ENCODE results near the gene G3BP1.

DNA sequence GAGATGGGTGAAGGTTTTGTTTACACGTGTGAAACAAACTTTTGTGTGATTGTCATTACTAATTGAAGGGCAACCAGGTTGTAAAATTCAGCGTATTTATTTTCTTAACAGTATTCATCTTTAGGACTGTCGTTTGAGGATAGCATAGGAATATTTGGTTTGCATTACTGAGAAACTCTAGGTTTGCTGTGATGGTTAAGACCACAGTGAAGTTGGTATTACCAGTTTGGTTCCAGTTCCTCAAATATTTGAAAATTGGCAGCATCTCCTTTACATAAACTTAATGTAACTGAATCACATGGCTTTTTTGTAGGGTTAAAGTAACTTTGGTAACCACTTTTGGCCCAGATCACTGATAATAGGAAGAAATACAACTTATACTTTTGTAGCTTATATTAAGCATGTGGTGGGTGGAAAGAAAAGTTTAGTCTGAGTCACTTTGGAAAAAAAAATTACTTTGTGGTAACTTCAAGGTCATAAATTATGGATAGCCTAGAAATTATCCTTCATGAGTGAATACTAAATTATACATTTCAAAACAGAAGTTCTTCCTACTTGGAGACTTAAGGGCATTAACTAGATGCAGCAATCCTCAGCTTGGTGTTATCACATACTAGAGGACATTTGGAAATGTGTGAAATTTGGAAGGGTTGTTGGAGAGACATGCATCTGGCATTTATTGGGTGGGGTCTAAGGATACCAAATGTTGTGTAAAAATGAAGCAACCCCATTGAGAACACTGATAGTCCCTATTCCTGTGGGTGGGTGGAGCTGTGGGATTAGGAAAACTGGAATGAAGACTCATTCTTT lies 33.9 kb downstream of the G3BP1 start:
- TF ChIP-seq POLR2A (IDR thresholded peaks at IDR 0.05): no peak
- TF ChIP-seq CTCF (IDR thresholded peaks at IDR 0.05): no peak
- TF ChIP-seq EP300 (IDR thresholded peaks at IDR 0.05; ENCODE audit: low read depth): no peak
